IPS-18c (cell line): ENCODE results near the gene ADIG.

Experiments
- H3K4me3 ChIP-seq: 2 replicates; pipeline ENCODE4 v1.7.0; 2013; ENCODE audit warnings: low read depth, mild to moderate bottlenecking, low read length, moderate library complexity; ENCODE audit not compliant: insufficient read depth
- H3K9me3 ChIP-seq: one replicate; pipeline ENCODE4 v1.6.1; 2013; ENCODE audit warnings: mild to moderate bottlenecking, low read length, moderate library complexity; ENCODE audit not compliant: control insufficient read depth, insufficient read depth

The ADIG gene

GRCh38 chr20:38563802-38564431 is 17.1 kb upstream of the ADIG start:
- no peaks in the 10 kb centered on the region for H3K9me3 ChIP-seq
- no peak overlapping the region for H3K4me3 ChIP-seq

- Histone ChIP-seq H3K4me3 (no peak overlapping the region), H3K9me3 (no peaks in the 10 kb centered on the region)
These were observed 16.3 kb upstream of the ADIG start for GRCh38 chr20:38564680-38565079.

- H3K4me3 ChIP-seq, result no peak overlapping the region
- no peaks in the 10 kb centered on the region for H3K9me3 ChIP-seq
These were observed 14.9 kb upstream of the ADIG start for GRCh38 chr20:38566036-38566598.

GRCh38 chr20:38569747-38570525 is 11.1 kb upstream of the ADIG start:
- H3K9me3 ChIP-seq, result no peaks in the 10 kb centered on the region
- no peak overlapping the region for H3K4me3 ChIP-seq

GRCh38 chr20:38573413-38573812 is 7.6 kb upstream of the ADIG start:
- H3K4me3 ChIP-seq, result no peak overlapping the region
- no peaks in the 10 kb centered on the region for H3K9me3 ChIP-seq

- H3K4me3 ChIP-seq, result no peak overlapping the region
These were observed 1.6 kb upstream of the ADIG start for GRCh38 chr20:38579219-38579910.

GRCh38 chr20:38579921-38580320 is 1.1 kb upstream of the ADIG start:
- no peak overlapping the region for H3K4me3 ChIP-seq
- no peaks in the 10 kb centered on the region for H3K9me3 ChIP-seq

More at GRCh38 chr20:38579219-38579910, 1.6 kb upstream of the ADIG start:
- no peaks in the 10 kb centered on the region for H3K9me3 ChIP-seq

- Histone ChIP-seq H3K9me3 (no peaks in the 10 kb centered on the region), H3K4me3 (no peak overlapping the region)
These were observed 897 bp downstream of the ADIG start for GRCh38 chr20:38581830-38582358.

- no peaks in the 10 kb centered on the region for H3K9me3 ChIP-seq
These were observed 2.3 kb downstream of the ADIG start for GRCh38 chr20:38583306-38583705.

GRCh38 chr20:38584099-38584763 is 3.2 kb downstream of the ADIG start:
- H3K4me3 ChIP-seq, result no peak overlapping the region
- H3K9me3 ChIP-seq, result no peaks in the 10 kb centered on the region

More at GRCh38 chr20:38583306-38583705, 2.3 kb downstream of the ADIG start:
- H3K4me3 ChIP-seq, result no peak overlapping the region

- Histone ChIP-seq H3K4me3 (no peak overlapping the region), H3K9me3 (no peaks in the 10 kb centered on the region)
These were observed 4.6 kb downstream of the ADIG start for GRCh38 chr20:38585404-38586180.

- H3K9me3 ChIP-seq, result no peaks in the 10 kb centered on the region
- no peak overlapping the region for H3K4me3 ChIP-seq
These were observed 5.2 kb downstream of the ADIG start for GRCh38 chr20:38586181-38586525.

GRCh38 chr20:38588303-38588702 is 7.3 kb downstream of the ADIG start:
- no peaks in the 10 kb centered on the region for H3K9me3 ChIP-seq
- H3K4me3 ChIP-seq, result no peak overlapping the region

- H3K9me3 ChIP-seq, result no peaks in the 10 kb centered on the region
These were observed 8.4 kb downstream of the ADIG start for GRCh38 chr20:38589351-38589750.

GRCh38 chr20:38589967-38590675 is 9.1 kb downstream of the ADIG start:
- no peaks in the 10 kb centered on the region for H3K9me3 ChIP-seq
- H3K4me3 ChIP-seq, result no peak overlapping the region

More at GRCh38 chr20:38589351-38589750, 8.4 kb downstream of the ADIG start:
- no peak overlapping the region for H3K4me3 ChIP-seq
